CD4-positive, alpha-beta T cell (primary cell): ENCODE measurements around the gene GIT1. TPM values are rescaled to one million over a fixed set of nuclear protein-coding genes. Genes with fewer than 3 reads are reported as not detected.

ENCODE experiments used
- ATAC-seq: fragments of 200-7000 bp; cut with Tn5 transposase; one replicate; pipeline ENCODE4 v1.10.0; 2022; ENCODE audit warnings: mild to moderate bottlenecking; ENCODE audit not compliant: poor library complexity
- CTCF ChIA-PET: fragments of 350-600 bp; sonication (Branson Sonifier 250); formaldehyde crosslinking; loops from one replicate; lab custom pipeline; 2021; ENCODE audit warnings: antibody characterized with exemption, inconsistent platforms; lab: Charles Lee
- POLR2A ChIA-PET: fragments of 350-600 bp; sonication (Branson Sonifier 250); formaldehyde crosslinking; loops from one replicate; lab custom pipeline; 2021; ENCODE audit warnings: antibody characterized with exemption, inconsistent platforms; lab: Charles Lee
- DNase-seq, 14 experiments: peaks; one replicate each; pipeline ENCODE4 v3.0.0-alpha.2; 2013 to 2020; ENCODE audit warnings: mixed read lengths in 2 of 14
- H3K27ac ChIP-seq, 2 donors: one replicate each; pipeline versions ENCODE4 v1.5.1 to v1.7.0; 2013; ENCODE audit warnings: low read length in 2 of 2, low read depth in 1 of 2, mild to moderate bottlenecking in 1 of 2
- H3K27me3 ChIP-seq, 2 experiments: 1 replicate in 1 of 2; 2 replicates in 1 of 2; pipeline versions ENCODE4 v1.6.1 to v1.7.0; 2013; ENCODE audit warnings: low read length in 2 of 2, control low read depth in 1 of 2, mild to moderate bottlenecking in 1 of 2, moderate library complexity in 1 of 2; ENCODE audit not compliant: insufficient read depth in 2 of 2, control insufficient read depth in 1 of 2
- H3K36me3 ChIP-seq: one replicate; pipeline ENCODE4 v1.6.1; 2013; ENCODE audit warnings: low read length, control low read depth; ENCODE audit not compliant: insufficient read depth
- H3K4me1 ChIP-seq: one replicate; pipeline ENCODE4 v1.6.1; 2013; ENCODE audit warnings: low read length, control low read depth; ENCODE audit not compliant: insufficient read depth
- H3K4me3 ChIP-seq: one replicate; pipeline ENCODE4 v1.5.1; 2013; ENCODE audit warnings: mild to moderate bottlenecking, low read length, moderate library complexity
- H3K9me3 ChIP-seq, 2 experiments: 1 replicate in 1 of 2; 2 replicates in 1 of 2; pipeline versions ENCODE4 v1.6.1 to v1.7.0; 2013; ENCODE audit warnings: low read length in 2 of 2, mild to moderate bottlenecking in 2 of 2, control low read depth in 1 of 2, moderate library complexity in 1 of 2; ENCODE audit not compliant: control insufficient read depth in 1 of 2, insufficient read depth in 1 of 2
- H3K27ac Mint-ChIP-seq: one replicate; pipeline ENCODE4 v1.8.0; 2020; ENCODE audit warnings: mixed read lengths
- H3K27me3 Mint-ChIP-seq: one replicate; pipeline ENCODE4 v1.8.0; 2021; ENCODE audit warnings: mixed read lengths
- H3K36me3 Mint-ChIP-seq: one replicate; pipeline ENCODE4 v1.8.0; 2021; ENCODE audit warnings: low read depth, mixed read lengths
- H3K4me1 Mint-ChIP-seq: one replicate; pipeline ENCODE4 v1.8.0; 2021; ENCODE audit warnings: low read depth, mixed read lengths
- H3K4me3 Mint-ChIP-seq: one replicate; pipeline ENCODE4 v1.8.0; 2020; ENCODE audit warnings: mild to moderate bottlenecking, mixed read lengths
- H3K9me3 Mint-ChIP-seq: one replicate; pipeline ENCODE4 v1.8.0; 2020; ENCODE audit warnings: mixed read lengths
- CTCF ChIP-seq: fragments of 200-600 bp; IDR thresholded peaks from one replicate; pipeline ENCODE4 v1.8.0; 2022; ENCODE audit warnings: antibody characterized with exemption, mild to moderate bottlenecking
- intact Hi-C, 2 experiments: fragments of 100-400 bp; cut with DNase I in 1 of 2; cut with micrococcal nuclease in 1 of 2; formaldehyde crosslinking; loops; one replicate each; pipeline versions ENCODE4 v1.15.1 to v1.9.0; 2023 to 2025; cut with DNase I, micrococcal nuclease
- total RNA-seq, 174 experiments: library from RNA in 2 of 174; stranded (reverse) in 2 of 174; gene quantifications; one replicate each; pipeline ENCODE4 v1.2.3 and lab custom pipeline; 2021 to 2026

Gene GIT1
- total RNA-seq, 2 experiments from 2014 or later = 35.8 to 36.7 TPM

DNA sequence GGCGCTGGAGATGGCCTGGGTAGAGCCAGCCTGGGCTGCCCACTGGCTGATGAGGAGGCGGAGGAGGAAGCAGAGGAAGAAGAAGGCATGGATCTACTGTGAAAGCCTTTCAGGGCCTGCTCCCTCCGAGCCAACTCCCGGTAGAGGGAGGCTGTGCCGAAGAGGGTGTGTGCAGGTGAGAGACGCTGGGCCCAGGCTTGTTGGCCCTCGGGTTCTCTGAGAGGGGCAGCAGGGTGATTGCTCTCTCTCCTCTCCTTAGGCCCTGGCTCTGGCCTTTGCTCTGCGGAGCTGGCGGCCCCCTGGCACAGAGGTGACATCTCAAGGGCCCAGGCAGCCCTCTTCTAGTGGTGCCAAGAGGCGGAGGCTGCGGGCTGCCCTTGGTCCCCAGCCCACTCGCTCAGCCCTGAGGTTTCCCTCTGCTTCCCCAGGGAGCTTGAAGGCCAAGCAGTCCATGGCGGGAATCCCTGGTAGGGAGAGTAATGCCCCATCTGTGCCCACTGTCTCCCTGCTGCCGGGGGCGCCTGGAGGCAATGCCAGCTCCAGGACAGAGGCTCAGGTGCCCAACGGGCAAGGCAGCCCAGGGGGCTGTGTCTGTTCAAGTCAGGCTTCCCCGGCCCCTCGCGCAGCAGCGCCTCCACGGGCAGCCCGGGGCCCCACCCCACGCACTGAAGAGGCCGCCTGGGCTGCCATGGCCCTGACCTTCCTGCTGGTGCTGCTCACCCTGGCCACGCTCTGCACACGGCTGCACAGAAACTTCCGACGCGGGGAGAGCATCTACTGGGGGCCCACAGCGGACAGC lies 17.4 kb downstream of the GIT1 start:
- peaks cover 43% of the 10 kb centered on the region for H3K36me3 ChIP-seq
- Mint-ChIP-seq H3K4me3 (no peak overlapping the region), H3K36me3 (peaks cover 30% of the 10 kb centered on the region), H3K4me1 (peaks cover 16% of the 10 kb centered on the region), H3K27ac (peak overlapping the region; percentile 42), H3K27me3 (no peaks in the 10 kb centered on the region), H3K9me3 (no peaks in the 10 kb centered on the region)
- CTCF ChIA-PET = interaction anchor here (0.8 to 5.0 kb wide), 7 partner anchors 9 to 359 kb away, joined by 3 to 30 read pairs (median 5); no protein-coding TSS in a partner anchor
- H3K27me3 ChIP-seq = no peaks in the 10 kb centered on the region
- H3K27ac ChIP-seq = no peak overlapping the region
- TF ChIP-seq CTCF = no peak
- H3K4me3 ChIP-seq = no peak overlapping the region
- ATAC-seq (no peak), DNase-seq (peak in 3 of 14 experiments; percentile 0 to 38 (median 32))
- H3K9me3 ChIP-seq = no peaks in the 10 kb centered on the region
- POLR2A ChIA-PET = interaction anchor here (1.1 to 1.8 kb wide), 4 partner anchors 16 to 46 kb away, joined by 3 to 7 read pairs (median 5); no protein-coding TSS in a partner anchor
- intact Hi-C loops = loop anchor here in 1 of 2 experiments (10.0 kb wide), 1 partner anchor 903 kb away; the partner anchor contains the start of gene GOSR1
- H3K4me1 ChIP-seq = peaks cover 29% of the 10 kb centered on the region

DNA sequence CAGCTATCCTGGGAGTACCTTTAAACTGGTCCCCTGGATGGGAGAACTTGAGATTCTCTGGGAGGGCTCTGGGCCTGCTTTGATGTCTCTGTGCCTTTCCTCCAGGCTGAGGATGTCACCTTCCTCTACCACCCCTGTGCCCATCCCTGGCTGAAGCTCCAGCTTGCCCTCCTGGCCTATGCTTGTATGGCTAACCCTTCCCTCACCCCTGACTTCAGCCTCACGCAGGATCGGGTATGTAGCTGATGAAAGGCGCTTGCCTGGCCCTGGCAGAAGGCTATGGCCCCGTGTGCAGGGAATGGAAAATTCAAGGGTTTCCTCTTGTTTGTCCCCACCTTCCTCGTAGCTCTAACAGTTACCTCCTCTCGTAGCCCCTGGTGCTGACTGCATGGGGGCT lies 18.0 kb downstream of the GIT1 start:
- peaks cover 29% of the 10 kb centered on the region for H3K36me3 Mint-ChIP-seq
- ATAC-seq (no peak), DNase-seq (no peak)
- H3K4me3 Mint-ChIP-seq = peak overlapping the region; percentile 82
- intact Hi-C loops = loop anchor here in 1 of 2 experiments (10.0 kb wide), 1 partner anchor 903 kb away; the partner anchor contains the start of gene GOSR1
- ChIA-PET CTCF (interaction anchor here (1.1 to 5.0 kb wide), 3 partner anchors 20 to 46 kb away, joined by 3 to 30 read pairs (median 15); no protein-coding TSS in a partner anchor), POLR2A (interaction anchor here (1.8 kb wide), 2 partner anchors 17 to 35 kb away, joined by 3 to 7 read pairs; no protein-coding TSS in a partner anchor)
- TF ChIP-seq CTCF = no peak
- Histone ChIP-seq H3K36me3 (peaks cover 37% of the 10 kb centered on the region), H3K9me3 (no peaks in the 10 kb centered on the region), H3K4me1 (peaks cover 29% of the 10 kb centered on the region), H3K4me3 (no peak overlapping the region), H3K27me3 (no peaks in the 10 kb centered on the region), H3K27ac (no peak overlapping the region)
- H3K9me3 Mint-ChIP-seq = no peaks in the 10 kb centered on the region
- peak overlapping the region; percentile 42 for H3K27ac Mint-ChIP-seq
- H3K27me3 Mint-ChIP-seq = no peaks in the 10 kb centered on the region
- H3K4me1 Mint-ChIP-seq = peaks cover 16% of the 10 kb centered on the region

DNA sequence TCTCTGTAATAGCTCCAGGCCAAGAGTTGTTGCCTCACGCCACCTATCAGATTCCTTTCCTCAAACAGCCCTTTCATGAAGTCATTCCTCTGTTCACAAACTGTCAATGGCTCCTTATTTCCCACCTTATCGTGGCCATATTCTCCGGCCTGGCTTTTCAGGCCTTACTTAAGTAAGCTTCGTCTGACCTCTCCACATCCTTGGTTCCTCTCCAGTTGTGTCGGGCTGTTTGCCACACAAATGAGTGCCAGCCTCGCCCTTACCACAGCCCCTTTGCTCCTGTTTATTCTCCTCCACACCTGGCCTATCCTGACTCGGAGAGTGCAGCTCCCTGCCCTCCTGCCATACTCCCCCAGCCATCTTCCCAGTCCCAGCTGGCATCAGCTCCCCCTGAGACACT lies 18.9 kb downstream of the GIT1 start:
- H3K27ac ChIP-seq = no peak overlapping the region
- intact Hi-C loops = loop anchor here in 1 of 2 experiments (10.0 kb wide), 1 partner anchor 904 kb away; the partner anchor contains the start of gene GOSR1
- no peak for TF ChIP-seq CTCF
- H3K9me3 ChIP-seq = no peaks in the 10 kb centered on the region
- DNase-seq (peak in 1 of 14 experiments; percentile 20), ATAC-seq (no peak)
- ChIA-PET CTCF (interaction anchor here (1.4 to 5.0 kb wide), 3 partner anchors 21 to 47 kb away, joined by 4 to 30 read pairs (median 15); no protein-coding TSS in a partner anchor), POLR2A (interaction anchor here (1.8 kb wide), 1 partner anchor 34 kb away, joined by 3 read pairs; no protein-coding TSS in a partner anchor)
- H3K27me3 ChIP-seq = no peaks in the 10 kb centered on the region
- Mint-ChIP-seq H3K27ac (peak overlapping the region; percentile 12), H3K4me1 (peaks cover 22% of the 10 kb centered on the region), H3K4me3 (peak overlapping the region; percentile 82), H3K27me3 (no peaks in the 10 kb centered on the region), H3K9me3 (no peaks in the 10 kb centered on the region), H3K36me3 (peaks cover 23% of the 10 kb centered on the region)
- peaks cover 27% of the 10 kb centered on the region for H3K36me3 ChIP-seq
- H3K4me1 ChIP-seq = peaks cover 38% of the 10 kb centered on the region
- no peak overlapping the region for H3K4me3 ChIP-seq
